ENCODE results near the gene CCL7.

CCL7 gene

DNA sequence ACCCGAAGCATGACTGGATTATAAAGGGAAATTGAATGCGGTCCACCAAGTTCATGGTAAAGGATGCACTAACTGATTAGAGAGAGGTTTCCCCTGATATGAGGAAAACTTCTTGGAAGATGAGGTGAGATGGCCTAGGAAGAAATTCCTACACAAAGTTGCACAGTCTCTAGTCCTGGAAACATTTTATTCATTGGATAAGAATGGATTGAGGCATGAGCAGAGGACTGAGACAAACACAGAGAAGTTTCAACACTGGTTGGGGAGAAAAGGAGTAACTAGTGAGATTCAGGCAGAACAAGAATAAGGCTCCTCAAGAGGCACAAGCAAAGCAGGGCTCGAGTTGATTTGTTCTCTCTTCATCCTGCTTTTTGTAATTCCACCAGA lies 16.9 kb upstream of the CCL7 start:
- TF ChIP-seq, protein P1, sequence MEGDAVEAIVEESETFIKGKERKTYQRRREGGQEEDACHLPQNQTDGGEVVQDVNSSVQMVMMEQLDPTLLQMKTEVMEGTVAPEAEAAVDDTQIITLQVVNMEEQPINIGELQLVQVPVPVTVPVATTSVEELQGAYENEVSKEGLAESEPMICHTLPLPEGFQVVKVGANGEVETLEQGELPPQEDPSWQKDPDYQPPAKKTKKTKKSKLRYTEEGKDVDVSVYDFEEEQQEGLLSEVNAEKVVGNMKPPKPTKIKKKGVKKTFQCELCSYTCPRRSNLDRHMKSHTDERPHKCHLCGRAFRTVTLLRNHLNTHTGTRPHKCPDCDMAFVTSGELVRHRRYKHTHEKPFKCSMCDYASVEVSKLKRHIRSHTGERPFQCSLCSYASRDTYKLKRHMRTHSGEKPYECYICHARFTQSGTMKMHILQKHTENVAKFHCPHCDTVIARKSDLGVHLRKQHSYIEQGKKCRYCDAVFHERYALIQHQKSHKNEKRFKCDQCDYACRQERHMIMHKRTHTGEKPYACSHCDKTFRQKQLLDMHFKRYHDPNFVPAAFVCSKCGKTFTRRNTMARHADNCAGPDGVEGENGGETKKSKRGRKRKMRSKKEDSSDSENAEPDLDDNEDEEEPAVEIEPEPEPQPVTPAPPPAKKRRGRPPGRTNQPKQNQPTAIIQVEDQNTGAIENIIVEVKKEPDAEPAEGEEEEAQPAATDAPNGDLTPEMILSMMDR (IDR thresholded peaks at IDR 0.05; ENCODE audit: unreplicated experiment in 3 of 3): no peak
- no peaks in the 10 kb centered on the region for H3K9me3 Mint-ChIP-seq
- peaks cover 2% of the 10 kb centered on the region for H3K27me3 Mint-ChIP-seq (ENCODE audit: low read depth)
- H3K4me3 Mint-ChIP-seq: peak overlapping the region; percentile 34 to 55 (median 53)
- peaks cover 68% of the 10 kb centered on the region for H3K4me1 Mint-ChIP-seq
- H3K36me3 Mint-ChIP-seq (ENCODE audit: low read depth): no peaks in the 10 kb centered on the region
- peak overlapping the region; percentile 95 to 97 (median 96) for H3K27ac Mint-ChIP-seq

DNA sequence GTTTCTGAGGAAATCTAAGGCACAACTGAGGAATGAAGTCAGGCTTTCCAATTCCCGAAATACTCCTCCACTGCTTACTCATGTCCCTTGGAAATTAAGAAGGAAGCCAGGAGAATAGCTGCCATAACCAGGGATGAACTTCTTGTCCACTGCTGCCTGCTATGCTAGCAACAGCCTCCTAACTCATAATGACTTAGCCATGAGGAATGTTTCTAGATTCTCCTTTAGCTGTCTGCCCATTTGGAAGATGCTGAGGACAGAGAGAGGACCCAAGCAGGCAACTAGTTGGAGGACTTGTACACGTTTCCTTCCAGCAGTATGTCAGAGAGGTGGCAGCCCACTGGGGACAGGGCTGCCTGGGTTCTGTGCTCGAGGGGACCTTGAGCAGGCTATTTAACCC lies 15.9 kb upstream of the CCL7 start:
- Mint-ChIP-seq H3K4me1 (peaks cover 57% of the 10 kb centered on the region), H3K4me3 (peak overlapping the region in 2 of 3 experiments; percentile 83 to 84), H3K27ac (peak overlapping the region; percentile 96 to 97 (median 96)), H3K36me3 (ENCODE audit: low read depth) (no peaks in the 10 kb centered on the region), H3K27me3 (ENCODE audit: low read depth) (peaks cover 5% of the 10 kb centered on the region), H3K9me3 (no peaks in the 10 kb centered on the region)
- TF ChIP-seq, protein P1 (IDR thresholded peaks at IDR 0.05; ENCODE audit: unreplicated experiment in 3 of 3): no peak

- no peaks in the 10 kb centered on the region for H3K36me3 Mint-ChIP-seq (ENCODE audit: low read depth)
- H3K9me3 Mint-ChIP-seq: no peaks in the 10 kb centered on the region
- H3K27me3 Mint-ChIP-seq (ENCODE audit: low read depth): peaks cover 5% of the 10 kb centered on the region
- TF ChIP-seq, protein P1 (IDR thresholded peaks at IDR 0.05; ENCODE audit: unreplicated experiment in 3 of 3): no peak
- H3K27ac Mint-ChIP-seq: peak within 1 kb of the TSS; percentile 96 to 97 (median 96)
- peaks cover 51% of the 10 kb centered on the region for H3K4me1 Mint-ChIP-seq
- peak within 1 kb of the TSS; percentile 74 to 84 (median 83) for H3K4me3 Mint-ChIP-seq
These were observed 15.2 kb upstream of the CCL7 start, which contains the start of gene CCL2 for GRCh38 chr17:34254651-34255380. Gene CCL2, plus strand, starts transcription at chr17:34255285. Its CDS starts 65 bp downstream, at chr17:34255350.

DNA sequence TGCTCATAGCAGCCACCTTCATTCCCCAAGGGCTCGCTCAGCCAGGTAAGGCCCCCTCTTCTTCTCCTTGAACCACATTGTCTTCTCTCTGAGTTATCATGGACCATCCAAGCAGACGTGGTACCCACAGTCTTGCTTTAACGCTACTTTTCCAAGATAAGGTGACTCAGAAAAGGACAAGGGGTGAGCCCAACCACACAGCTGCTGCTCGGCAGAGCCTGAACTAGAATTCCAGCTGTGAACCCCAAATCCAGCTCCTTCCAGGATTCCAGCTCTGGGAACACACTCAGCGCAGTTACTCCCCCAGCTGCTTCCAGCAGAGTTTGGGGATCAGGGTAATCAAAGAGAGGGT lies 14.7 kb upstream of the CCL7 start:
- H3K9me3 Mint-ChIP-seq: no peaks in the 10 kb centered on the region

GRCh38 chr17:34255841-34256240 lies 14.2 kb upstream of the CCL7 start:
- Mint-ChIP-seq H3K4me1 (peaks cover 43% of the 10 kb centered on the region), H3K27me3 (ENCODE audit: low read depth) (peaks cover 5% of the 10 kb centered on the region), H3K27ac (peak overlapping the region in 2 of 3 experiments; percentile 96 to 97), H3K36me3 (ENCODE audit: low read depth) (no peaks in the 10 kb centered on the region), H3K9me3 (no peaks in the 10 kb centered on the region), H3K4me3 (peak overlapping the region; percentile 74 to 84 (median 83))
- TF ChIP-seq, protein P1 (IDR thresholded peaks at IDR 0.05; ENCODE audit: unreplicated experiment in 3 of 3): no peak

More for the DNA sequence above, 14.7 kb upstream of the CCL7 start:
- H3K4me1 Mint-ChIP-seq: peaks cover 48% of the 10 kb centered on the region
- H3K27ac Mint-ChIP-seq: peak overlapping the region; percentile 96 to 97 (median 96)
- H3K4me3 Mint-ChIP-seq: peak overlapping the region; percentile 74 to 84 (median 83)
- no peaks in the 10 kb centered on the region for H3K36me3 Mint-ChIP-seq (ENCODE audit: low read depth)
- TF ChIP-seq, protein P1 (IDR thresholded peaks at IDR 0.05; ENCODE audit: unreplicated experiment in 3 of 3): no peak
- peaks cover 5% of the 10 kb centered on the region for H3K27me3 Mint-ChIP-seq (ENCODE audit: low read depth)
